Skeletal muscle tissue (tissue), 4 donors: ENCODE results near the gene U2AF1L4. TPM values are rescaled to one million over a fixed set of nuclear protein-coding genes. Genes with fewer than 3 reads are reported as not detected.

Experiments
- H3K27ac ChIP-seq: one replicate; pipeline ENCODE4 v1.7.0; 2013; ENCODE audit warnings: mild to moderate bottlenecking, low read depth, low read length, inconsistent platforms
- H3K27me3 ChIP-seq, 3 donors: one replicate each; pipeline ENCODE4 v1.7.0; 2013; ENCODE audit warnings: low read length in 3 of 3; ENCODE audit not compliant: control insufficient read depth in 3 of 3, insufficient read depth in 3 of 3
- H3K36me3 ChIP-seq, 3 donors: one replicate each; pipeline ENCODE4 v1.7.0; 2013; ENCODE audit warnings: low read length in 3 of 3; ENCODE audit not compliant: control insufficient read depth in 3 of 3, insufficient read depth in 3 of 3
- H3K4me1 ChIP-seq, 3 donors: one replicate each; pipeline ENCODE4 v1.7.0; 2013; ENCODE audit warnings: low read length in 3 of 3, mild to moderate bottlenecking in 3 of 3; ENCODE audit not compliant: control insufficient read depth in 3 of 3, insufficient read depth in 3 of 3
- H3K4me3 ChIP-seq, 3 donors: one replicate each; pipeline ENCODE4 v1.7.0; 2013; ENCODE audit warnings: low read length in 3 of 3
- H3K9ac ChIP-seq, 3 donors: one replicate each; pipeline ENCODE4 v1.7.0; 2013; ENCODE audit warnings: low read length in 3 of 3, mild to moderate bottlenecking in 3 of 3, moderate library complexity in 2 of 3, low read depth in 1 of 3
- H3K9me3 ChIP-seq, 3 donors: one replicate each; pipeline ENCODE4 v1.7.0; 2013; ENCODE audit warnings: low read length in 3 of 3; ENCODE audit not compliant: control insufficient read depth in 3 of 3
- total RNA-seq: library from RNA; depleted of rRNA; stranded (reverse); fragments of >200 nt; gene quantifications from one replicate; pipeline ENCODE4 v1.2.3, GENCODE V29; 2014
- donor health status: Osteomylitis.

The U2AF1L4 gene
- total RNA-seq, 1 donor from 2014 or later, result 3.7 TPM

DNA sequence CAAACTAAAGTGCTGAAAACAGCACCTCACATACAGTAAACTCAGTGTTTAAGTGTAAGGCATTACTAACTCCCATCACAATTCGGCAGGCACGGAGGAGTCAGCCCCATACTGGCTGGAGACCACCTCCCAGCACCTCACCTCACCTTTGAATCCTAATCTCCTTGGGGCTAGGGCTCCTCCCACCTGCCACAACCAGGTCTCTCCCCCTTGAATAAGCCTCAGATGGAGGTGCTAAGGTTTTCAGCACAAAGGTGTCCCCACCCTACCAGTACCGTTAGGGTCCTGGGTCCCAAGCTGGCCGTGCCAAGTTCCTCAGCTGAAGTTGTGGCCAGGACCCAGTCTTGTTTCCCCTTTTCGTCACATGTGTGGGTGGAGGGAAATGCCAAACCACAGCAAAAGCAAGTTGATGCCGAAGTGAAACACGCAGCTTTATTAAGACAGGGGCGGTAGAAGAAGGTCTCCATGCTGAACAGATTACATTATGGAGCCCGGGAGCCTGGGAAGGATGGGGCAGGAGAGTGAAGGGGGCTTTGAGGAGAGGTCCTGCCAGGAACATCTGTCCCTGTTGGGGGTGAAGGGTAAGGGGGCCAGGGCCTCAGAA is 3.0 kb downstream of the U2AF1L4 start, which contains the start of gene IGFLR1:
Gene IGFLR1 (minus strand): TSS at position 332 of the 604 bp plus-strand sequence. CDS start 1,272 bp downstream, outside the sequence.
- Histone ChIP-seq H3K36me3 (peaks cover 26 to 34% (median 33%) of the 10 kb centered on the region in 3 donors), H3K9ac (peak within 1 kb of the TSS; percentile 27 to 41 (median 32)), H3K27ac (peak within 1 kb of the TSS; percentile 64), H3K9me3 (no peaks in the 10 kb centered on the region), H3K4me3 (peak within 1 kb of the TSS; percentile 22 to 35 (median 24)), H3K4me1 (peaks cover 27 to 57% (median 40%) of the 10 kb centered on the region in 3 donors), H3K27me3 (no peaks in the 10 kb centered on the region)

DNA sequence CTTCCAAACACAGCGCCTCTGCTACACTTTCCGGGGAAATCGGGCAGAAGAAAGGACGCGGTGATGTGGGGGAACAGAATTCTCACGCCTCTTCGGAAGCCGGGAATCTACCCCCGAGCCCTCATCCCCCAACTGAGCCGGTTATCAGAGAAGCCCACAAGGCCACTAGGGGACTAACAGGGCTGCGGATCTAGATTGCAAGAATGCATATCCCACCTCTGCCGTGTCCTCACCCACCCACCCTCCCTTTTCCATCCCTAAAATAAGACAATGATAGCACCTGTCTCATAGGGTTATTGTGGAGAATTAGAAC is 4.1 kb downstream of the U2AF1L4 start:
- Histone ChIP-seq H3K27ac (peak overlapping the region; percentile 87), H3K4me3 (peak overlapping the region; percentile 85 to 88 (median 86)), H3K27me3 (no peaks in the 10 kb centered on the region), H3K9me3 (no peaks in the 10 kb centered on the region), H3K4me1 (peaks cover 21 to 52% (median 35%) of the 10 kb centered on the region in 3 donors), H3K36me3 (peaks cover 33 to 44% (median 43%) of the 10 kb centered on the region in 3 donors), H3K9ac (peak overlapping the region; percentile 80 to 87 (median 81))

DNA sequence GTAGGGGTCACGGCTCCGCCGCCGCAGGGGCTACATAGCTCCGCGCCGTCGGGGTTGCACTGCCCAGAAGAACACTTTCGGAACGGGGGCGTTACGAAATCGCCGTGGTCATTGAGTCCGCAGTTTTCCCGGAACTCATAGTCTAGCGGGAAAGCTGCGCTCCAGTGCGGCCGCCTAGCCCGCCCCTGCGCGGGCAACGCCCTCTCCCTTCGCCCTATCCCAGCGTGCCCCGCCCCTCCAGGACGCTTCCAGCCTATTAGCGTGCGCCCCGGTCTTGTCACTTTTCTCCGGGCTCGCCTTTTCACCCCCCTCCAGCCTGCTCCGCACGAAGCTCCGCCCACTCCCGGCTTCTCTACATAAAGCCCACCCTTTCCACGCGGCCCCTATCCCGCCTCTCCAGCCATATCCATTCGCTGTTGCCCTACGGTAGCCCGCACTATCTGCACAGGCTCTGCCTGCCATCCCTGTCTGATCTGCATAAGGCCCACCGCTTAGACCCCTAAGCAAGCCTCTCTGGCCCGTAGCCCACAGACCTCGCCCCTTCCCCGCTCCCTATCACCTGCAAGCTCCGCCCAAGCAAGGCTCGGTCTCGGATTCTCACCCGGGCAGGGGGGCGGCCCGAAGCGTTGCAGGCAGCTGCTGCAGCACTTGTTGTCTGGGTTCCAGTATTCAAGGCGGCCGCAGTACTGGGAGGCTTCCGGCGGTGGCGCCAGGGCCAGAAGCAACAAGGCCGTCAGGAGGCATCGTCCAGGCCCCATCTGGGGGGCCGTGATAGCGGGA is 4.6 kb downstream of the U2AF1L4 start:
- Histone ChIP-seq H3K4me1 (peaks cover 16 to 46% (median 30%) of the 10 kb centered on the region in 3 donors), H3K4me3 (peak overlapping the region; percentile 85 to 88 (median 86)), H3K36me3 (peaks cover 35 to 44% (median 44%) of the 10 kb centered on the region in 3 donors), H3K27me3 (no peaks in the 10 kb centered on the region), H3K9me3 (no peaks in the 10 kb centered on the region), H3K27ac (peak overlapping the region; percentile 87), H3K9ac (peak overlapping the region; percentile 80 to 87 (median 81))

DNA sequence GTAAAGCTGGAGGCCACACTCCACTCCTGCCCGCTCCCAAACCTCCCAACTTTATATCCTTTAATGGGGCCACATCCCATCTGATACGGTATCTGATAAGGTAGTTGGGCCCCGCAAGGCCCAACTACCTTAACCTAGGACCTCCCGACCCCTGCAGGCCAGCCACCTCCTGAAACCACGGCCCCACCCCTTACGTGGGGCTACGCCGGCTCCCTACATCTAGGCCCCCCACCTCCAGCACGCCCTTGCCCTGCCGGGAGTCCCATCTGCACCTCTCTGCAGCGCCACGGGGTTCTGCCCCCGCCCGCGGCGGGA is 5.2 kb downstream of the U2AF1L4 start:
- no peaks in the 10 kb centered on the region for H3K27me3 ChIP-seq
- peak overlapping the region; percentile 30 to 87 (median 79) for H3K9ac ChIP-seq
- peak overlapping the region; percentile 87 for H3K27ac ChIP-seq
- H3K4me1 ChIP-seq, result peaks cover 16 to 45% (median 29%) of the 10 kb centered on the region in 3 donors
- H3K36me3 ChIP-seq, result peaks cover 40 to 50% (median 49%) of the 10 kb centered on the region in 3 donors
- peak overlapping the region; percentile 85 to 88 (median 86) for H3K4me3 ChIP-seq
- no peaks in the 10 kb centered on the region for H3K9me3 ChIP-seq

DNA sequence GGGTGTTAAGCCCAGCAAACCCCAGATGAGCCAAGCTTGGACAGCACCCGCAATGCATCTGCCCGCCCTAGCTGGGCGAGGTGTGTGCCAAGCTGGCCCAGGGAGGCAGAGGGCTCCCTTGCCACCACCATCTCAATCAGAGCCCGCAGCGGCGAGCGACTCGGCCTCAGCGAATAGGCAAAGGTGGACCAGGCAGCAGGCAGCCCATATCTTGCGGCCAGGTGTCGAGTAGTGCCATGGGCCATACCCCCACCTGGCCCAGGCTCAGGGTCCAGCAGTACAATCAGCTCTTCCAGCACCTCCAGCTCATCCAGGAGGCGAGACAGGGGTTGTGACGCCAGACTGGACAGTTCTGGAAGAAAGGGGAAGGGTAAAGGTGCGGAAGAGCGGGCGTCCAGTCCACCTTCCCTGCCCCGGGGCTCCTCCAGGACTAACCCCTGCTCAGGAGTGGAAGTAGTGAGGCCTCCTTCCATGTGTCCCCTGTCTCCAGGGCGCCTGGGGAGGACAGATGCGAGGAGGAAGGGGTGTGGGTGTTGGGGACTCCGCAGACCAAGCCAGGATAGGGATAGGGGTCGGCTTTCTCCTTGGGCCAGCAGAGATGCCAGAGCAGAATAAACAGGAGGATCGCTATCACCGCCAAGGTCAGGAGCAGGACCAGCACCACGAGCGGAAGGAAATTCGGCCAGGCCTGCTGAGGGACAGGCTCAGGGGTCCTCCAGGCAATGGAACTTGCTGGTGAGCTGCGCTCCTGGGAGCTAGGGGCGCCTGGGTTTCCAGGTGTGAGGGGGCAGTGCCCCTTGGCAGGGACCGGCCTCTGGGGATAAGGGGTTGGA is 5.7 kb downstream of the U2AF1L4 start:
- peaks cover 14 to 39% (median 27%) of the 10 kb centered on the region in 3 donors for H3K4me1 ChIP-seq
- H3K9ac ChIP-seq, result peak overlapping the region; percentile 30 to 87 (median 79)
- H3K27ac ChIP-seq, result peak overlapping the region; percentile 87
- H3K36me3 ChIP-seq, result peaks cover 45 to 55% (median 54%) of the 10 kb centered on the region in 3 donors
- peak overlapping the region; percentile 85 to 88 (median 86) for H3K4me3 ChIP-seq
- no peaks in the 10 kb centered on the region for H3K9me3 ChIP-seq
- no peaks in the 10 kb centered on the region for H3K27me3 ChIP-seq

DNA sequence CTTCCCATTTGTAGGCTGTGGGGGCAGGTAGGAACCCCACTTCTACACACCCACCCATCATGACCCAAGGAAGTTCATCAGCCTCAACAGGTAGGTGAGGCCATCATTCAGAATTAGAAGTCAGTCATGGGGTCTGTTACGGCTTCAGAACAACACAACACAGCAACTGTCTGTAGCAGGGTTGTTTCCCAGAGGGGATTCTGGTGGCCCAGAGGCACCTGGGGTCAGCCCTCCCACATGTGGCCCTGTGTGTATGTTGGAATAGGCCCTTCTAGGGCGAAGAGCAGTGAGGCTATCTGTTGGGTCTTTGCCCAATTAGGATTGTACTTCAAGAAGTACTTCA is 6.4 kb downstream of the U2AF1L4 start:
- Histone ChIP-seq H3K9me3 (no peaks in the 10 kb centered on the region), H3K4me1 (peaks cover 7 to 32% (median 20%) of the 10 kb centered on the region in 3 donors), H3K9ac (no peak overlapping the region), H3K27ac (no peak overlapping the region), H3K36me3 (peaks cover 51 to 60% (median 58%) of the 10 kb centered on the region in 3 donors), H3K27me3 (no peaks in the 10 kb centered on the region), H3K4me3 (no peak overlapping the region)

DNA sequence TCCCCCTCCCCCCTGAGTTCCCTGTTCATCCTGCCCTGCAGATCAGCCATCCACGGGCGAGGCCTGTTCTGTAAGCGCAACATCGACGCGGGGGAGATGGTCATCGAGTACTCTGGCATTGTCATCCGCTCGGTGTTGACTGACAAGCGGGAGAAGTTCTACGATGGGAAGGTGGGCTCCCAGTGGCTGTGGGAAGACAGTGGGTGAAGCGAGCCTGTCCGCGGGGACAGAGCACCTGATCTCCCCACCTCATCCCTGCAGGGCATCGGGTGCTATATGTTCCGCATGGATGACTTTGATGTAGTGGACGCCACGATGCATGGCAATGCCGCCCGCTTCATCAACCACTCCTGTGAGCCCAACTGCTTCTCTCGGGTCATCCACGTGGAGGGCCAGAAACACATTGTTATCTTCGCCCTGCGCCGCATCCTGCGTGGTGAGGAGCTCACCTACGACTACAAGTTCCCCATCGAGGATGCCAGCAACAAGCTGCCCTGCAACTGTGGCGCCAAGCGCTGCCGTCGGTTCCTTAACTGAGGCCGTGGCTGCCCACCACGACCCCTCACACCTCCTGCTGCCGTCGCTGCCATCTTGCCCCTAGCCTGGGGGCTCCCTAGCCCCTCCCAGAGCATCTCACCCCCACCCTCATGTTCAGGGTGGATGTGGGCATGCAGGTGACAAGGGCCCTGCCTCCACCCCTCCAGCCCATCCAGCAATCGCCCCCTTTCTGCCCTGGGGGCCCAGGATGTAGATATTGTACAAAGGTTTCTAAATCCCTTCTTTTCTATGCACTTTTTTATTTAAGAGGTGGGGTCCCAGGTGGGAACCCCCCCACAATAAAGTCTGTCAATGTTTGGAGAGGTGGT is 7.0 kb downstream of the U2AF1L4 start:
- Histone ChIP-seq H3K4me3 (no peak overlapping the region), H3K9me3 (no peaks in the 10 kb centered on the region), H3K27ac (no peak overlapping the region), H3K36me3 (peaks cover 56 to 63% (median 60%) of the 10 kb centered on the region in 3 donors), H3K27me3 (no peaks in the 10 kb centered on the region), H3K4me1 (peaks cover 7 to 29% (median 18%) of the 10 kb centered on the region in 3 donors), H3K9ac (no peak overlapping the region)

DNA sequence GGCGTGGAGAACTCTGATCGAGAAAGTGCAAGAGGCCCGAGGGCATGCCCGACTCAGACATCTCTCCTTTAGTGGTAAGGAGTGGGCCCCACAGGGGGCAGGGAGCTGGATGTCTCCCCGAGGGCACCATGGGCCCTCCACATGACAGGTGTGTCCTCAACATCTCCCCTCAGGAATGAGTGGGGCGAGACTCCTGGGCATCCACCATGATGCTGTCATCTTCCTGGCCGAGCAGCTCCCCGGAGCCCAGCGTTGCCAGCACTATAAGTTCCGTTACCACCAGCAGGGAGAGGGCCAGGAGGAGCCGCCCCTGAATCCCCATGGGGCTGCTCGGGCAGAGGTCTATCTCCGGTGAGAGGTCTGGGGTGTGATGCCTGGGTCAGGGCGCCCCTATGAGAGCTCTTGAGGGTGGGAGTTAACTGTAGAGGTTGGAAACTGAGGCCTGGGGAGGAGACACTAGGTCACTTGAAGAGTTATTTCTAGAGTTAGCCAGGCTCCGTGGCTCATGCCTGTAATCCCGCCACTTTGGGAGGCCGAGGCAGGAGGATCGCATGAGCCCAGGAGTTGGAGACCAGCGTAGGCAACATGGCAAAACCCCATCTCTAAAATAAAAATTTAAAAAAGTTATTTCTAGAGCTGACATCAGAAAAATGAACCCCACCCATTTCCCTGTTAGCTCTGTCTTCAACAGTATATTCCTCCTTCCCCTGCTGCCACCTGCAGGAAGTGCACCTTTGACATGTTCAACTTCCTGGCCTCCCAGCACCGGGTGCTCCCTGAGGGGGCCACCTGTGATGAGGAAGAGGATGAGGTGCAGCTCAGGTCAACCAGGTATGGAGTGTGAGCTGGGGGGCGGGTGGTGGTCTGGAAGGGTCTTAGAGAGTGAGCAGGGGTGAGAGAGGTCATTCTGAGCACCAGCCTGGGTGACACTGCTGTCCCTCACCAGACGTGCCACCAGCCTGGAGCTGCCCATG is 8.0 kb downstream of the U2AF1L4 start:
- Histone ChIP-seq H3K4me1 (peaks cover 7 to 22% (median 14%) of the 10 kb centered on the region in 3 donors), H3K27me3 (no peaks in the 10 kb centered on the region), H3K27ac (no peak overlapping the region), H3K9ac (no peak overlapping the region), H3K4me3 (no peak overlapping the region), H3K9me3 (no peaks in the 10 kb centered on the region), H3K36me3 (peaks cover 49 to 59% (median 57%) of the 10 kb centered on the region in 3 donors)
